Chondrocyte (in vitro differentiated cells): ENCODE measurements around the gene DNM3. TPM values are rescaled to one million over a fixed set of nuclear protein-coding genes. Genes with fewer than 3 reads are reported as not detected.

Experiments
- DNase-seq: peaks from one replicate; pipeline ENCODE4 v3.0.0; 2021; ENCODE audit warnings: mixed read lengths, low spot score
- H3K27ac Mint-ChIP-seq: one replicate; pipeline ENCODE4 v1.8.0; 2021; ENCODE audit warnings: mild to moderate bottlenecking, moderate library complexity, mixed read lengths; ENCODE audit not compliant: unreplicated experiment
- H3K27me3 Mint-ChIP-seq: 2 replicates; pipeline ENCODE4 v1.8.0; 2021; ENCODE audit warnings: low read depth, mixed read lengths
- H3K36me3 Mint-ChIP-seq: 2 replicates; pipeline ENCODE4 v1.8.0; 2021; ENCODE audit warnings: low read depth, mixed read lengths
- H3K4me1 Mint-ChIP-seq: 2 replicates; pipeline ENCODE4 v1.8.0; 2021; ENCODE audit warnings: low read depth, mild to moderate bottlenecking, mixed read lengths
- H3K4me3 Mint-ChIP-seq: one replicate; pipeline ENCODE4 v1.8.0; 2021; ENCODE audit warnings: mild to moderate bottlenecking, moderate library complexity, mixed read lengths; ENCODE audit not compliant: unreplicated experiment
- H3K9me3 Mint-ChIP-seq: 2 replicates; pipeline ENCODE4 v1.8.0; 2021; ENCODE audit warnings: low read depth, mixed read lengths
- total RNA-seq: library from RNA; stranded (reverse); gene quantifications from 3 replicates; pipeline ENCODE4 v1.2.1, GENCODE V29; 2021
- TF ChIP-seq, protein P1 (sequence below): fragments of 200-600 bp; sonication (generic); IDR thresholded peaks from 2 replicates; pipeline ENCODE4 v1.5.0; 2021; ENCODE audit warnings: antibody characterized with exemption, mild to moderate bottlenecking, moderate library complexity

The DNM3 gene
- total RNA-seq, 1 donor from 2014 or later = 12.4 TPM

DNA sequence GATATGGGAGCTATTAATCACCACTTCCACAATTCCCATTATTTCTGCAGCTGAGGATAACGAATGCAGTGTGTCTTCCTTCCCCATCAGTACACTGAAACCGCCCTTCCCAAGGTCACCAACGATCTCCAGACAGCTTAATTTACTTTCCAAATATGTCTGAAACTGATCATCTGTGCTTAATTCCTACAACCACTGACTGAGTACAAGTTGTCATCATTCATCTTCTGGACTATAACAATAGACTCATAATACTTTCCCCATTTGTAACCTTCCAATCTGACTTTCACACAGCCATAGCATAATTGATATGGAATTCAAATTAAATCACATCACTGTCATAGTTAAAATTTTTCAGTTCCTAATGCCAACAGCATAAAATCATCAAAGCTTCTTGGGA, 17.4 kb downstream of the DNM3 start:
- Mint-ChIP-seq H3K4me1 (no peaks in the 10 kb centered on the region), H3K36me3 (peaks cover 9% of the 10 kb centered on the region), H3K27me3 (no peaks in the 10 kb centered on the region), H3K4me3 (no peak overlapping the region), H3K9me3 (peaks cover 10% of the 10 kb centered on the region), H3K27ac (no peak overlapping the region)
- TF ChIP-seq, protein P1, sequence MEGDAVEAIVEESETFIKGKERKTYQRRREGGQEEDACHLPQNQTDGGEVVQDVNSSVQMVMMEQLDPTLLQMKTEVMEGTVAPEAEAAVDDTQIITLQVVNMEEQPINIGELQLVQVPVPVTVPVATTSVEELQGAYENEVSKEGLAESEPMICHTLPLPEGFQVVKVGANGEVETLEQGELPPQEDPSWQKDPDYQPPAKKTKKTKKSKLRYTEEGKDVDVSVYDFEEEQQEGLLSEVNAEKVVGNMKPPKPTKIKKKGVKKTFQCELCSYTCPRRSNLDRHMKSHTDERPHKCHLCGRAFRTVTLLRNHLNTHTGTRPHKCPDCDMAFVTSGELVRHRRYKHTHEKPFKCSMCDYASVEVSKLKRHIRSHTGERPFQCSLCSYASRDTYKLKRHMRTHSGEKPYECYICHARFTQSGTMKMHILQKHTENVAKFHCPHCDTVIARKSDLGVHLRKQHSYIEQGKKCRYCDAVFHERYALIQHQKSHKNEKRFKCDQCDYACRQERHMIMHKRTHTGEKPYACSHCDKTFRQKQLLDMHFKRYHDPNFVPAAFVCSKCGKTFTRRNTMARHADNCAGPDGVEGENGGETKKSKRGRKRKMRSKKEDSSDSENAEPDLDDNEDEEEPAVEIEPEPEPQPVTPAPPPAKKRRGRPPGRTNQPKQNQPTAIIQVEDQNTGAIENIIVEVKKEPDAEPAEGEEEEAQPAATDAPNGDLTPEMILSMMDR = no peak
- no peak for DNase-seq

DNA sequence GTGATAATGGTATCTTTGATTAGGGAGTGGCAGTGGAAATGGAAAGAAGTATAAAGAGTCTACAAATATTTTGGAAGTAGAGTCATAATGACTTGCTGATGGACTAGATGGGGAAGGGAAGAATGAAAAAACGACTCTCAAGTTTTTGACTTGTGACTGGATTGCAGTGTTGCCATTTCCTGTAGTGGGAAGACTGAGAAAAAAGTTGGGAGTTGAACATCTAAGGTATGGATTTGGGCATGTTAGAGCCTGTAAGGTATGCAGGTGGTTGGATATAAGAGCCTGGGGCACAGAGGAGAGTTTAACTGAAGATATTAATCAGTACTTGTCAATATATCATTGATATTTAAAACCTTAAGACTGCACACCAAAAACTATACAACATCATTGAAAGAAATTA, 19.4 kb downstream of the DNM3 start:
- no peaks in the 10 kb centered on the region for H3K4me1 Mint-ChIP-seq
- no peak overlapping the region for H3K27ac Mint-ChIP-seq
- peaks cover 9% of the 10 kb centered on the region for H3K36me3 Mint-ChIP-seq
- DNase-seq = no peak
- TF ChIP-seq, protein P1 = no peak
- peaks cover 9% of the 10 kb centered on the region for H3K9me3 Mint-ChIP-seq
- H3K4me3 Mint-ChIP-seq = no peak overlapping the region
- H3K27me3 Mint-ChIP-seq = no peaks in the 10 kb centered on the region

DNA sequence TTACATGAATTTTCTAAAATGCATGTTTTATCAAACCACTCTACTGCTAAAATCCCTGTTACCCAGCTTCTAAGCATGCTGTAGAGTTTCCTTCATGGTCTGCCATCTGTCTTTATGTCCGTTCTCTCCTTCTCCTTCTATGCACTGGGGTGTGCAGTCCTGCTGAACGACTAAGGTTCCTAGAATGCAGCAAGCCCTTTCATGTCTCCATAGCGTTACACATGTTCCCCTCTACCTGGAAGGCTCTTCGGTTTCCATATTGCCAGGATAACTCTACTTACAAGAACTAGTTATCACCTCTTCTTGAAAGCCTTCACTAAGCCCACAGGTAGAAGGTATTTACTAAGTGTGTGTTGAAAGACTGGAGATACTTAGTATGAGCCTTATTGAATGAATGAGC, 22.2 kb downstream of the DNM3 start:
- Mint-ChIP-seq H3K9me3 (no peaks in the 10 kb centered on the region), H3K4me1 (peaks cover 4% of the 10 kb centered on the region), H3K36me3 (peaks cover 3% of the 10 kb centered on the region), H3K4me3 (no peak overlapping the region), H3K27ac (no peak overlapping the region), H3K27me3 (no peaks in the 10 kb centered on the region)
- DNase-seq = no peak
- TF ChIP-seq, protein P1 = no peak

GRCh38 chr1:171864308-171864707, 23.0 kb downstream of the DNM3 start:
- Mint-ChIP-seq H3K4me3 (no peak overlapping the region), H3K36me3 (peaks cover 3% of the 10 kb centered on the region), H3K27me3 (no peaks in the 10 kb centered on the region), H3K9me3 (no peaks in the 10 kb centered on the region), H3K4me1 (peaks cover 7% of the 10 kb centered on the region), H3K27ac (no peak overlapping the region)
- DNase-seq = no peak
- TF ChIP-seq, protein P1 = no peak

GRCh38 chr1:171865106-171865505, 23.8 kb downstream of the DNM3 start:
- peaks cover 11% of the 10 kb centered on the region for H3K4me1 Mint-ChIP-seq
- H3K27ac Mint-ChIP-seq = no peak overlapping the region
- TF ChIP-seq, protein P1 = no peak
- no peaks in the 10 kb centered on the region for H3K27me3 Mint-ChIP-seq
- H3K36me3 Mint-ChIP-seq = peaks cover 3% of the 10 kb centered on the region
- H3K4me3 Mint-ChIP-seq = no peak overlapping the region
- no peak for DNase-seq
- no peaks in the 10 kb centered on the region for H3K9me3 Mint-ChIP-seq
